ENCODE results near the gene RNF17.
"Not testable (repeated sequence)": the region's sequence is repeated elsewhere in the genome, so short reads cannot be mapped to it uniquely, and the experiment has no call there.

Gene RNF17

DNA sequence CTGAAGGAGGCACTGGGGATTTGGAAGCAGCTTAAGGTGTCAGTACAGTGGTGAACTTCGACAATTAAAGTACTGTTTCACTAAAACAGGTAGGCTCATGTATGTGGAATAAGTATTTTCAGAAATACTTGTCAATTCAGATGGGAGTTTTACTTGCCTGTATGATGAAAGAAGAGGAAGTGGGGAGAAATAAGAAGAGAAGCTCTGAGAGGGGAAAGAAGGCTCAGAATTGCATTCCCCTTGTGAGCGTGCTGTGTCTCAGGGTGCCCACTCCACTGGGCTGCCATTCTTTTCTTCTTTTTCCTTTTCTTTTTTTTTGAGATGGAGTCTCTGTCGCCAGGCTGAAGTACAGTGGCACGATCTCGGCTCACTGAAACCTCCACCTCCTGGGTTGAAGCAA lies 38.6 kb upstream of the RNF17 start:
- Histone ChIP-seq H3K4me2 (no peak overlapping the region), H3K27me3 (ENCODE audit: insufficient read depth, low read depth) (no peaks in the 10 kb centered on the region), H2AFZ (ENCODE audit: low read depth) (no peak overlapping the region), H3K4me3 (IDR thresholded peaks at IDR 0.05; ENCODE audit: insufficient read depth, low read depth, low read length) (no peak overlapping the region), H4K20me1 (ENCODE audit: insufficient read depth) (no peaks in the 10 kb centered on the region), H3K79me2 (ENCODE audit: insufficient read depth, low read depth) (no peaks in the 10 kb centered on the region), H3K27ac (no peak overlapping the region), H3K36me3 (ENCODE audit: insufficient read depth) (no peaks in the 10 kb centered on the region), H3K4me1 (ENCODE audit: low read depth, poor library complexity, severe bottlenecking) (peaks cover 4% of the 10 kb centered on the region), H3K9ac (no peak overlapping the region)
- TF ChIP-seq, protein P1, sequence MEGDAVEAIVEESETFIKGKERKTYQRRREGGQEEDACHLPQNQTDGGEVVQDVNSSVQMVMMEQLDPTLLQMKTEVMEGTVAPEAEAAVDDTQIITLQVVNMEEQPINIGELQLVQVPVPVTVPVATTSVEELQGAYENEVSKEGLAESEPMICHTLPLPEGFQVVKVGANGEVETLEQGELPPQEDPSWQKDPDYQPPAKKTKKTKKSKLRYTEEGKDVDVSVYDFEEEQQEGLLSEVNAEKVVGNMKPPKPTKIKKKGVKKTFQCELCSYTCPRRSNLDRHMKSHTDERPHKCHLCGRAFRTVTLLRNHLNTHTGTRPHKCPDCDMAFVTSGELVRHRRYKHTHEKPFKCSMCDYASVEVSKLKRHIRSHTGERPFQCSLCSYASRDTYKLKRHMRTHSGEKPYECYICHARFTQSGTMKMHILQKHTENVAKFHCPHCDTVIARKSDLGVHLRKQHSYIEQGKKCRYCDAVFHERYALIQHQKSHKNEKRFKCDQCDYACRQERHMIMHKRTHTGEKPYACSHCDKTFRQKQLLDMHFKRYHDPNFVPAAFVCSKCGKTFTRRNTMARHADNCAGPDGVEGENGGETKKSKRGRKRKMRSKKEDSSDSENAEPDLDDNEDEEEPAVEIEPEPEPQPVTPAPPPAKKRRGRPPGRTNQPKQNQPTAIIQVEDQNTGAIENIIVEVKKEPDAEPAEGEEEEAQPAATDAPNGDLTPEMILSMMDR (conservative IDR thresholded peaks at IDR 0.05; ENCODE audit: low read depth, low read length) = no peak

DNA sequence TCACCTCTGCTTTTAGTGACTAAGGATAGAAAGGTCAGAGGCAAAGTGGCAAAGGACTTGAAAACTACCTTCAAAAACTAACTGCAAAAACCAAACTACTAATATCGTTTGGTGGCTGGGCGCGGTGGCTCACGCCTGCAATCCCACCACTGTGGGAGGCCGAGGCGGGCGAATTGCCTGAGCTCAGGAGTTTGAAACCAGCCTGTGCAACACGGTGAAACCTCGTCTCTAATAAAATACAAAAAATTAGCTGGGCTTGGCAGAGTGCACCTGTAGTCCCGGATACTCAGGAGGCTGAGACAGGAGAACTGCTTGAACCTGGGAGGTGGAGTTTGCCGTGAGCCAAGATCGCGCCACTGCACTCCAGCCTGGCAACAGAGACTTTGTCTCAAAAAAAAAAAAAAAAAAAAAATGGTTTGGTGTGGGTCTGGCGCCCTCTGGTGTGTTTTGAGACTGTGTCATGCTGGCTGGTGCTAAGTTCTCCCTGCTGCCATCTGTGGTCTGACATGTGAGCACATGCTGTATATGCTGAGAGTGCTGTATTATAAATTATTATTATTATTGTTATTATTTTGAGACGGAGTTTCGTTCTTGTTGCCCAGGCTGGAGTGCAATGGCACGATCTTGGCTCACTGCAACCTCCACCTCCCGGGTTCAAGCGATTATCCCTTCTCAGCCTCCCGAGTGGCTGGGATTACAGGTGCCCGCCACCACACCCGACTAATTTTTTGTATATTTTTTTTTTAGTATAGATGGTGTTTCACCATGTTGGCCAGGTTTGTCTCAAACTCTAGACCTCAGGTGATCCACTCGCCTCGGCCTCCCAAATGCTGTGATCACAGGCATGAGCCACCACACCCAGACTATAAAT lies 36.0 kb upstream of the RNF17 start:
- Histone ChIP-seq H4K20me1 (ENCODE audit: insufficient read depth) (no peaks in the 10 kb centered on the region), H3K27me3 (ENCODE audit: insufficient read depth, low read depth) (no peaks in the 10 kb centered on the region), H3K9ac (no peak overlapping the region), H3K79me2 (ENCODE audit: insufficient read depth, low read depth) (no peaks in the 10 kb centered on the region), H3K4me1 (ENCODE audit: low read depth, poor library complexity, severe bottlenecking) (peaks cover 8% of the 10 kb centered on the region), H3K4me2 (no peak overlapping the region), H3K27ac (no peak overlapping the region), H2AFZ (ENCODE audit: low read depth) (peak overlapping the region; percentile 52; the same call in 1 of the 2 replicates), H3K36me3 (ENCODE audit: insufficient read depth) (no peaks in the 10 kb centered on the region), H3K4me3 (IDR thresholded peaks at IDR 0.05; ENCODE audit: insufficient read depth, low read depth, low read length) (no peak overlapping the region)
- TF ChIP-seq, protein P1 (conservative IDR thresholded peaks at IDR 0.05; ENCODE audit: low read depth, low read length) = peak; percentile 65

DNA sequence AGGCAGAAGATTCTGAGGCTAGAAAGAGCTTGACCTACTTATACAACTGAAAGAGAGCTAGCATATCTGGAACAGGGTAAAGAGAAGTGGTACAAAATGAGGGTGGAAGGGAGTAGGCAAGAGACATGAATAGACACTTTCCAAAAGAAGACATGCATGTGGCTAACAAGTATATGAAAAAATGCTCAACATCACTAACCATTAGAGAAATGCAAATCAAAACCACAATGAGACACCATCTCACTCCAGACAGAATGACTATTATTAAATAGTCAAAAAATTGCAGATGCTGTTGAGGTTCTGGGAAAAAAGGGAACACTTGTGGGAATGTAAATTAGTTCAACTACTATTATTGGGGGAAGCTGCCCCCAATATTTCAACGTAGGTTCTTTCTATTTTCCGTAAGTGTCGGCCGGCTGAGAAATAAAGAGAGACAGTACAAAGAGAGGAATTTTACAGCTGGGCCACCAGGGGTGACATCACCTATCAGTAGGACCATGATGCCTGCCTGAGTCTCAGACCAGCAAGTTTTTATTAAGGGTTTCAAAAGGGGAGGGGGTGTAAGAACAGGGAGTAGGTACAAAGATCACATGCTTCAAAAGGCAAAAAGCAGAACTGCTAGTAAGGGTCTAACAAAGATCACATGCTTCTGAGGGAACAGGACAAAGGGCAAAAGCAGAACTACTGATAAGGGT lies 32.9 kb upstream of the RNF17 start:
- not testable (repeated sequence) for H4K20me1 ChIP-seq (ENCODE audit: insufficient read depth); H3K27me3 ChIP-seq (ENCODE audit: insufficient read depth, low read depth); H3K4me3 ChIP-seq (IDR thresholded peaks at IDR 0.05; ENCODE audit: insufficient read depth, low read depth, low read length); H2AFZ ChIP-seq (ENCODE audit: low read depth); H3K79me2 ChIP-seq (ENCODE audit: insufficient read depth, low read depth); H3K36me3 ChIP-seq (ENCODE audit: insufficient read depth); H3K4me2 ChIP-seq; H3K4me1 ChIP-seq (ENCODE audit: low read depth, poor library complexity, severe bottlenecking); H3K27ac ChIP-seq; H3K9ac ChIP-seq

DNA sequence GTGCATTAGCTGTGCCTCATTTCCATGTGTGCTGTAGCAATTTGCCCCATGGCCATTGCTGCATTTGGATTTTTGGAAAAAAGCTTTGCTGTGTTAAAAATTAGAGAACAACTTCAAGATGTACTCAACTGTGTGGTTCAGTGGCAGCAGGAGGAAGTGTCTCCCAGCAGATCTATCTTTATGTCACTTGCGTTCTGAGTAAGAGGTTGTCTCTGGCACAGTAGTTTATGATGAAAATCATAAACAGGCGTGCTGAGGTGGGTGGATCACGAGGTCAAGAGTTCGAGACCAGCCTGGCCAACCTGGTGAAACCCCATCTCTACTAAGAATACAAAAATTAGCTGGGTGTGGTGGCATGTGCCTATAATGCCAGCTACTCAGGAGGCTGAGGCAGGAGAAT lies 29.0 kb upstream of the RNF17 start:
- Histone ChIP-seq H3K4me2 (no peak overlapping the region), H3K4me3 (IDR thresholded peaks at IDR 0.05; ENCODE audit: insufficient read depth, low read depth, low read length) (no peak overlapping the region), H3K27ac (no peak overlapping the region), H3K27me3 (ENCODE audit: insufficient read depth, low read depth) (no peaks in the 10 kb centered on the region), H3K4me1 (ENCODE audit: low read depth, poor library complexity, severe bottlenecking) (peaks cover 8% of the 10 kb centered on the region), H3K36me3 (ENCODE audit: insufficient read depth) (no peaks in the 10 kb centered on the region), H3K79me2 (ENCODE audit: insufficient read depth, low read depth) (no peaks in the 10 kb centered on the region), H3K9ac (no peak overlapping the region), H4K20me1 (ENCODE audit: insufficient read depth) (no peaks in the 10 kb centered on the region), H2AFZ (ENCODE audit: low read depth) (no peak overlapping the region)
- TF ChIP-seq, protein P1 (conservative IDR thresholded peaks at IDR 0.05; ENCODE audit: low read depth, low read length) = no peak

DNA sequence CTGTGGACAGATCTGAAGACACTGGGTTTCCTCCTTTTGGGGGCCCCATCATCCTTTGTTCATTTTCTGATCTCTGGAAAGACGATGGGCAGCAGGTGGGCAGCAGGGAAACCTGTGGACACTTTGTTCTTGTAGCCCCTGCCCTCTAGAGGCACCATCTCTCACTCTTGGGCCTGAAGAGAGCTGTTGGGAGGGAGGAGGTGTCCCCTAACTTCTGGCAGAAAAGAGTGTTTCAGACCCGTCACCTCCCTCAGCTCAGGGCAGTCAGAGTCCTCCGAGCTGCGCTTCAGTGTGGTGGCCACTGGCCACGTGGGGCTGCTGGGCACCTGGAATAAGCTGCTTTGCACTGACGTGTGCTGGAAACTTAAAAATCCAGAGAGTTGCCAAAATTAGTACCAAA lies 26.9 kb upstream of the RNF17 start:
- Histone ChIP-seq H3K79me2 (ENCODE audit: insufficient read depth, low read depth) (no peaks in the 10 kb centered on the region), H3K4me1 (ENCODE audit: low read depth, poor library complexity, severe bottlenecking) (no peaks in the 10 kb centered on the region), H3K4me2 (no peak overlapping the region), H3K27me3 (ENCODE audit: insufficient read depth, low read depth) (no peaks in the 10 kb centered on the region), H3K27ac (no peak overlapping the region), H4K20me1 (ENCODE audit: insufficient read depth) (no peaks in the 10 kb centered on the region), H2AFZ (ENCODE audit: low read depth) (no peak overlapping the region), H3K4me3 (IDR thresholded peaks at IDR 0.05; ENCODE audit: insufficient read depth, low read depth, low read length) (no peak overlapping the region), H3K9ac (no peak overlapping the region), H3K36me3 (ENCODE audit: insufficient read depth) (no peaks in the 10 kb centered on the region)
- TF ChIP-seq, protein P1 (conservative IDR thresholded peaks at IDR 0.05; ENCODE audit: low read depth, low read length) = no peak
